H7 (cell line): ENCODE results near the gene ZNF687. TPM values are rescaled to one million over a fixed set of nuclear protein-coding genes. Genes with fewer than 3 reads are reported as not detected.

Source experiments
- total RNA-seq: library from RNA; depleted of rRNA; stranded (reverse); fragments of >200 nt; shearing (Covaris generic); gene quantifications from 2 replicates; pipeline ENCODE4 v1.2.3, GENCODE V29; 2014; rRNA removed

Gene ZNF687
- total RNA-seq, 1 experiment from 2014 or later: 81.3 TPM

Other genes with a start within 250 kb of the ZNF687 start
- 0.48 and 0.96 TPM in 2 replicates for gene BNIPL, start 245.7 kb upstream of the ZNF687 start, total RNA-seq
- 4.7 and 5.9 TPM in 2 replicates for gene C1orf56, start 234.5 kb upstream of the ZNF687 start, total RNA-seq
- gene CDC42SE1, start 222.7 kb upstream of the ZNF687 start, total RNA-seq: 72.1 and 78.6 TPM in 2 replicates
- gene MLLT11, start 221.9 kb upstream of the ZNF687 start, total RNA-seq: 37.2 and 45.9 TPM in 2 replicates
- gene GABPB2, start 211.5 kb upstream of the ZNF687 start, total RNA-seq: 4.0 and 5.8 TPM in 2 replicates
- gene SEMA6C, start 135.7 kb upstream of the ZNF687 start, total RNA-seq: 6.1 and 8.0 TPM in 2 replicates
- gene TNFAIP8L2, start 125.7 kb upstream of the ZNF687 start, total RNA-seq: 0.14 and 0.15 TPM in 2 replicates
- 20.0 and 22.5 TPM in 2 replicates for gene LYSMD1, start 116.4 kb upstream of the ZNF687 start, total RNA-seq
- gene SCNM1, start 116.2 kb upstream of the ZNF687 start, total RNA-seq: 76.1 and 78.8 TPM in 2 replicates
- gene TMOD4, start 106.3 kb upstream of the ZNF687 start, total RNA-seq: 0.80 TPM in 1 of 2 replicates, not detected in the other
- 167 and 180 TPM in 2 replicates for gene VPS72, start 92.1 kb upstream of the ZNF687 start, total RNA-seq
- 79.7 and 86.6 TPM in 2 replicates for gene PIP5K1A, start 83.7 kb upstream of the ZNF687 start, total RNA-seq
- 373 and 381 TPM in 2 replicates for gene PSMD4, start 27.6 kb upstream of the ZNF687 start, total RNA-seq
- 33.4 and 36.2 TPM in 2 replicates for gene PI4KB, start 45.1 kb downstream of the ZNF687 start, total RNA-seq
- gene RFX5, start 65.0 kb downstream of the ZNF687 start, total RNA-seq: 73.1 and 74.9 TPM in 2 replicates
- 36.9 and 41.9 TPM in 2 replicates for gene SELENBP1, start 90.4 kb downstream of the ZNF687 start, total RNA-seq
- 889 and 932 TPM in 2 replicates for gene PSMB4, start 117.3 kb downstream of the ZNF687 start, total RNA-seq
- 44.7 and 56.5 TPM in 2 replicates for gene POGZ, start 177.2 kb downstream of the ZNF687 start, total RNA-seq
- gene CGN, start 229.1 kb downstream of the ZNF687 start, total RNA-seq: 18.5 and 20.3 TPM in 2 replicates